NAMALWA (cell line): ENCODE measurements around the gene SOCS1.
"Not testable (repeated sequence)": the region's sequence is repeated elsewhere in the genome, so short reads cannot be mapped to it uniquely, and the experiment has no call there.

Experiments used
- DNase-seq: peaks from one replicate; pipeline ENCODE4 v3.0.0-alpha.2; 2015; ENCODE audit warnings: low spot score

The SOCS1 gene

GRCh38 chr16:11255737-11256660, at the start of gene SOCS1:
SOCS1 (minus strand) TSS chr16:11256204; CDS start chr16:11255478, 726 bp downstream.
- peak; percentile 89 for DNase-seq

GRCh38 chr16:11303405-11304138, 47.6 kb upstream of the SOCS1 start:
- no peak for DNase-seq

- no peak for DNase-seq
Measured at GRCh38 chr16:11302977-11303376, 47.0 kb upstream of the SOCS1 start.

GRCh38 chr16:11301645-11302501, 45.9 kb upstream of the SOCS1 start:
- DNase-seq = no peak

- no peak for DNase-seq
Measured at GRCh38 chr16:11300560-11300892, 44.5 kb upstream of the SOCS1 start.

GRCh38 chr16:11299865-11300559, 44.0 kb upstream of the SOCS1 start:
- no peak for DNase-seq

GRCh38 chr16:11298950-11299547, 43.0 kb upstream of the SOCS1 start:
- peak; percentile 71 for DNase-seq

GRCh38 chr16:11298143-11298900, 42.3 kb upstream of the SOCS1 start:
- no peak for DNase-seq

GRCh38 chr16:11297492-11298142, 41.6 kb upstream of the SOCS1 start:
- DNase-seq = peak; percentile 98

- DNase-seq = peak; percentile 81
Measured at GRCh38 chr16:11296706-11297491, 40.9 kb upstream of the SOCS1 start.

- DNase-seq = peak; percentile 44
Measured at GRCh38 chr16:11296351-11296705, 40.3 kb upstream of the SOCS1 start.

GRCh38 chr16:11295672-11296071, 39.7 kb upstream of the SOCS1 start:
- no peak for DNase-seq

- no peak for DNase-seq
Measured at GRCh38 chr16:11292076-11292748, 36.2 kb upstream of the SOCS1 start.

GRCh38 chr16:11291091-11291703, 35.2 kb upstream of the SOCS1 start:
- DNase-seq = no peak

- DNase-seq = no peak
Measured at GRCh38 chr16:11290102-11290893, 34.3 kb upstream of the SOCS1 start.

- not testable (repeated sequence) for DNase-seq
Measured at GRCh38 chr16:11289696-11290095, 33.7 kb upstream of the SOCS1 start.

GRCh38 chr16:11289202-11289601, 33.2 kb upstream of the SOCS1 start:
- DNase-seq = no peak
